ENCODE measurements around the gene CSE1L.
"Not testable (repeated sequence)": the region's sequence is repeated elsewhere in the genome, so short reads cannot be mapped to it uniquely, and the experiment has no call there.

Gene CSE1L

DNA sequence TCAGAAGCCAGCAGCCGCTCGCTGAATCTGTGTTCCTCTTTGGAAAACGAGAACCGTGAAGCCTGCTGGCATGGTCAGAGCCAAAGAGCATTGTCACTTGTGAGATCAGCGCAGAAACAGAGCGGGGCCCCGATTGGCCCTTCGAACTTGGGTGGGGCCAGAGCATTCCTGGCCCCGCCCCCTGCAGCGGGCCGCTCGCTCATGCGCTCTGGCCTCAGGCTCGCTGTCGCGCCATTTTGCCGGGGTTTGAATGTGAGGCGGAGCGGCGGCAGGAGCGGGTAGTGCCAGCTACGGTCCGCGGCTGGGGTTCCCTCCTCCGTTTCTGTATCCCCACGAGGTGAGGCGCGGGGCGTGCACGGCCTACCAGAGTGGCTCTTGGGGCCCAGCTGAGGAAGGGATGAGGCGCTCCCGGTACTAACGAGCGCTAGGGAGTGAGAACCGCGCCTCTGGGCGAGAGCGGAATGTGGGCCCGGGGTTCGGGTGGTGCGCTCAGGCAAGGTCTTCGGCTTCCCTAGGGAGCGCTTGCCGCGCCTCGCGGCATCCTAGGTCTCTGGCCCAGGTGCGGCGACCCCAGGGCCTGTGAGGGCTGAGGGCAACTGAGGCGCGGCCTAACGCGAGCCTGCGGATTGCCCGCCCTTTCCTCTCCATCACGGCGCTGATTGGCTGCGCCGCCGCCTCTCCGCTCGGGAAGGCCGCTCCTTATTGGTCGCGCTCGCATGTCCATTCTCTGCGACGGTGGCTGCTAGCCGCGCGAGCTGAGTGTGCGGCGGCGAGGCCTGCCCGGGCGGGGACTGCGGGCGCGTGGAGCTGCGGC is at the start of gene CSE1L:
TSS of gene CSE1L (plus strand) at position 226 of the 814 bp plus-strand sequence. CDS start 12,152 bp downstream, outside the sequence.
- peak; percentile 84 to 93 (median 89) for DNase-seq

GRCh38 chr20:48999890-49000870 is 45.9 kb upstream of the CSE1L start:
- no peak for DNase-seq

DNA sequence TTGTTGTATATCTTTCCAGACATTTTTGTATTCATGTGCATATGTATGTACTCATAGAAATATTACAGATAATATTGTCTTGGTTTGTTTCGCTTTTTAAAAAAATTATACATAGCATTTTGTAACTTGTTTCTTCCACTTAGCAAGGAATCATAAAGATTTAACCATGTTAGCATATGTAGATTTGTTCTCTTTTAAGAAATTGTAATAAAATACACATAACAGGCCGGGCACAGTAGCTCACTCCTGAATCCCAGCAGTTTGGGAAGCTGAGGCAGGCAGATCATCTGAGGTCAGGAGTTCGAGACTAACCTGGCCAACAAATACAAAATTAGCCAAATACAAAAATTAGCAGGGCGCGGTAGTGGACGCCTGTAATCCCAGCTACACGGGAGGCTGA is 44.4 kb upstream of the CSE1L start:
- no peak for DNase-seq

DNA sequence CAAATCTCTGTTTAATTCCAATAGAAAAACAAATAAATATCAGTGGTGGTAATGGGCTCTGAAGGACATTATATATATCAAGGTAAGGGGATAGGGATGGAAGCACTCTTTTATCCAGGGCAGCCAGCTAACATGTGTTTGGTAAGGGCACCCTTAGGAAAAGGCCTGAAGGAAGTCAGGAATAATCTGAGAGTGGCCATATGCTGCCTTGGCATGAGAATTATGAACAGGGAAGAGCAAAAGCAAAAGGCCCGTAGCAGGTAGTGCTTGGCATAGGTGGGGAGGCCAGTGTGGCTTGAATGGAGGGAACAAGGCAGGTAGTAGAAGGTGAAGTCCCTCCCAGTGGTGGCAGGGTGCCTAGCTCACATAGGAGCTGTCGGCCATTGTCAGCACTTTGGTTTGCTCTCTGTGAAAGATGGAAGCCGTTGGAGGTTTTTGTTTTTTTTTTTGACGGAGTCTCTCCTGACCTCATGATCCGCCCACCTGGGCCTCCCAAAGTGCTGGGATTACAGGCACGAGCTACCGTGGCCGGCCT is 39.6 kb upstream of the CSE1L start:
- no peak for DNase-seq

- DNase-seq: no peak
These were observed 36.0 kb upstream of the CSE1L start for GRCh38 chr20:49009899-49010631.

DNA sequence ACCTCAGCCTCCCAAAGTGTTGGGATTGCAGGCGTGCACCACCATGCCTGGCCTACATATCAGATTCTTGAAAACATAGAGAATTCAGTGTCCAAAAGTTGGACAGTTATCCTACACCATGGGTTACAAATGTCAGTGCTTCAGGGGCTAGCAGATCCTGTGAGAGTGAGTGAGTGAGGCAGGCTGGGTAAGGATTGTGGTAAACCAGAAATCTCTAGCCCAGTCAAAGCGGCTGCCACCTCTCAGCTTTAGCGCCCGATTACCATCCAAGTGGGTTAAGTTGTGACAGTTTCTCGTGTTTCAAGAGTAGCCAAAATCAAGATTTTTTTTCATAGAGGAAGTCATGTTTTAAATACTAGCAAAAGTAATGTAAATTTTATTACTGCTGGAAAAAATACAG is 21.9 kb upstream of the CSE1L start:
- DNase-seq: no peak

- DNase-seq: not testable (repeated sequence)
These were observed 17.9 kb upstream of the CSE1L start for GRCh38 chr20:49028177-49028576.

GRCh38 chr20:49028684-49029083 is 17.4 kb upstream of the CSE1L start:
- DNase-seq: no peak

GRCh38 chr20:49029203-49029602 is 16.9 kb upstream of the CSE1L start:
- no peak for DNase-seq

GRCh38 chr20:49030954-49031619 is 15.0 kb upstream of the CSE1L start:
- no peak for DNase-seq

GRCh38 chr20:49032455-49032854 is 13.7 kb upstream of the CSE1L start:
- DNase-seq: no peak

- DNase-seq: no peak
These were observed 11.9 kb upstream of the CSE1L start for GRCh38 chr20:49034070-49034732.

DNA sequence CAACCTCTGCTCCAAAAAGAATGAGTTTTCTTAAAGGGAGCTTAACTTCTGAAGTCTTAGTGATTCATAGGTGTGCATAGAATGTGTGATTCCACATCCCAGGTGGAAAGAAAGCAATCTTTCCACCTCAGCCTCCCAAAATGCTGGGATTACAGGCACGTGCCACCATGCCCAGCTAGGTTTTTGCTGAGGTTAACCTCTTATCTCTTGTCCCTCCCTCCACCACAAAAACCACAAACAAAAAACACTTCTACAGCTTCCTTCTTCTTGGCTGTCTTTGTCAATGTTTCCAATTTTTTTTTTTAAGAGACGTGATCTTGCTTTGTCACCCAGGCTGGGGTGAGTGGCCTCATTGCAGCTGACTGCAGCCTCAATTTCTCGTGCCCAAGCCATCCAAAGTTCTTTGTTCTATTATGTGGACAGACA is 8.1 kb upstream of the CSE1L start:
- no peak for DNase-seq

DNA sequence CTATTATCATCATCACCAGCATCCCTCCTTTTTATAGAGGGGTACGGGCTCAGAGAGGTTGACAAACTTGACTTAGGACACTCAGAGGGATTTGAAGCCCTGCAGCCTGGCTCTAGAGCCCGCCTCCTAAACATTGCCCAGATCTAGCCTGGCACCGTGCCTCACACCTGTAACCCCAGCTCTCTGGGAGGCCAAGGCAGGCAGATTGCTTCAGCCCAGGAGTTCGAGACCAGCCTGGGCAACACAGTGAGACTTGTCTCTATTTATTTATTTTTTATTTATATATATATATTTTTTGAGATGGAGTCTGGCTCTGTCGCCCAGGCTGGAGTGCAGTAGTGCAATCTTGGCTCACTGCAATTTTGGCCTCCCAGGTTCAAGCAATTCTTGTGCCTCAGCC is 6.3 kb upstream of the CSE1L start:
- no peak for DNase-seq

DNA sequence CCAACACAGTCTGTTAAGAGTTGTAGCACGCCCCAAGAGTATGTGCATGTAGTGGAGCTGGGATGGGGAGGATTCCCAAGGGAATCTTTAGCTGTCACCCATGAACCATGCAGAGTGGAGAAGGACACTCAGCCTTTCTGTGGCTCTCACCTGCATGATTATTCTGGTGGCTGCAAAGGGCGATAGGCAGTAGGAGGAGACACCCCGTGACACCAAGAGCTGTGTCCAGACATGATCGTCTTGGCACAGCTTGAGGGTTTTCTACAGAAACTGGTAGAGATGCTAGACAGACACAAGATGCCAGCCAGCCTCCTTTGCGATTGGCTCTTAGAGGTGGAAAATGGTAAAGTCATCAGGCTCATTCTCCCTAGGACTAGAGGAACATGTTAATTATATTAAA is 3.1 kb upstream of the CSE1L start:
- no peak for DNase-seq

DNA sequence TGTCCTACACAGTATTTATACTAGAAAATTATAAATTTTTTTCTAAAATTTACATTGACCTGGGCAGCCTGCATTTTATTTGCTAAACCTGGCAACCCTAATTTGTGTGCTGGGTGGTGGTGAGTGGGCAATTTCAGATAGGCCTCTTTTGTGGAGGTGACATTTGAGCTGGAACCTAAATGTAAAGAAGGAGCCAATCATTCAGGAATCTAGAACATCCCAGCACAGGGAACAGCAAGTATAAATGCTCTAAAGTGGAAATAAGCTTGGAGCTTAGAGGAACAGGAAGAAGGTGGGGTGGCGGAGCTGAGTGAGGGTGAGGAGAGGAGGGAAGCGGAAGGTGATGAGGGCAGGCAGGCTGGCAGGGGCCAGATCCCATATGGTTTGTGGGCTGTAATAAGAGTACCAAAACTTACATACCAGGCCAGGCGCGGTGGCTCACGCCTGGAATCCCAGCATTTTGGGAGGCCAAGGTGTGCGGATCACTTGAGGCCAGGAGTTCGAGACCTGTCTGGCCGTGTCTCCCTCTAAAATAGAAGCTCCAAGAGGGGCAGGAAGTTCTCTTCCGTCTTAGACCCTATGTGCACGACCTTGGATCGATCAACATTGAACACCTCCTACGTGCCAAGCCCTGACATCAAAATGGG is 549 bp upstream of the CSE1L start:
- DNase-seq: peak in 1 of 4 experiments; percentile 1

DNA sequence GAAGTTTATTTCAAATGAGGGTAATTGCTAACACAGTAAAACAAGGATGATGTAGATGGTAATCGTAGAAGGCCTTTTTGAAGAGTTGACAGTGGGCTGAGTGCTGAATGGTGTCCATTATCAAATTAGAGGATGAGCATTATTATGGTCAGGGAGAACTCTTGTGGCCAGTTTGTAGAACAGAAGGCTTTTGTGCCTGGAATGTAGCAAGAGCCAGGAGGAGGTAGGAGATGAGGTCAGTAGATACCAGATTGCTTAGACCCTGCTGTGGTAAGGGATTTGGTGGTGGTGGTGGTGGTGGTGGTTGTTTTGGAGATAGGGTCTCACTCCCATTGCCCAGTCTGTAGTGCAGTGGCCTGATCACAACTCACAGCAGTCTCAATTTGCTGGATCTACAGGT is 6.2 kb downstream of the CSE1L start:
- DNase-seq: no peak

- no peak for DNase-seq
These were observed 8.0 kb downstream of the CSE1L start for GRCh38 chr20:49054056-49054643.

- no peak for DNase-seq
These were observed 17.2 kb downstream of the CSE1L start for GRCh38 chr20:49063279-49063678.

DNA sequence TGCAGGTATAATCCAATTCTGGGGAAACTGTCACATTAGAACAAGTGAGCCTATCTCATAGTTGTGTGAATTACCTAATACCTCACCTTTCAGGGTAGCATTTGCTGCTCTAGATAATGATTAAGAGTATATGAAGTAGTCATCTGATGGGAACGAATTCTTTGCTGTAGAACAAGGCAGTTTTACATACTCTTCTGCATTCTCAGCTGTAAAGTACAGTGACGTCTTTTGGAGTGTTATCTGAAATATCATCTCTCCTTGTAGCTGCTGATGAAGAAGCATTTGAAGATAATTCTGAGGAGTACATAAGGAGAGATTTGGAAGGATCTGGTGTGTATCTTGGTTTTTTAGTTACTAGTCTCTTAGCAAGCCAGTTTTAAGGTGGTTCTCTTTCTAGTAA is 28.4 kb downstream of the CSE1L start:
- DNase-seq: no peak

- no peak for DNase-seq
These were observed 32.2 kb downstream of the CSE1L start for GRCh38 chr20:49078310-49078709.
